ENCODE measurements around the gene SPHK1. TPM values are rescaled to one million over a fixed set of nuclear protein-coding genes. Genes with fewer than 3 reads are reported as not detected.
A peak's percentile ranks its signal among the peaks of the same experiment; 100 is the strongest.

The SPHK1 gene
- total RNA-seq, 2 experiments from 2014 or later = 0.28 to 0.78 TPM

GRCh38 chr17:76404256-76404655 is 19.8 kb downstream of the SPHK1 start:
- CTCF ChIA-PET (ENCODE audit: unreplicated experiment) = no interaction called here
- Histone ChIP-seq H4K20me1 (ENCODE audit: insufficient read depth, low read length) (peaks cover 9% of the 10 kb centered on the region; the same call in 1 of the 2 replicates), H3K4me2 (ENCODE audit: low read length) (no peak overlapping the region), H3K27ac (ENCODE audit: low read depth, low read length, poor library complexity, severe bottlenecking) (no peak overlapping the region), H3K4me1 (ENCODE audit: insufficient read depth, low read length, poor library complexity, severe bottlenecking) (peaks cover 38% of the 10 kb centered on the region), H2AFZ (ENCODE audit: low read length) (no peak overlapping the region), H3K79me2 (ENCODE audit: insufficient read depth, low read depth, low read length) (peaks cover 29% of the 10 kb centered on the region; the same call in 1 of the 2 replicates), H3K36me3 (ENCODE audit: insufficient read depth, low read length) (peaks cover 71% of the 10 kb centered on the region), H3K9me2 (ENCODE audit: insufficient read depth, low read length) (no peaks in the 10 kb centered on the region), H3K4me3 (ENCODE audit: low read depth, low read length, poor library complexity, severe bottlenecking) (no peak overlapping the region), H3K9me3 (ENCODE audit: low read length) (no peaks in the 10 kb centered on the region)
- BruUV-seq (replicated peaks) = no TSS peak
- no peak for TF ChIP-seq EZH2phosphoT487 (IDR thresholded peaks at IDR 0.05; ENCODE audit: borderline replicate concordance, low read depth, low read length)
- no peak for TF ChIP-seq CTCF (conservative IDR thresholded peaks at IDR 0.05; ENCODE audit: low read length)
- POLR2A ChIA-PET = interaction anchor here (0.6 to 1.6 kb wide), 2 partner anchors 50 to 89 kb away, joined by 3 to 5 read pairs; partner anchors contain the start of gene PRPSAP1
- no peak for DNase-seq (ENCODE audit: low spot score)
- intact Hi-C loops (cut with micrococcal nuclease; ENCODE audit: unreplicated experiment) = no loop called here

- H3K4me3 ChIP-seq (ENCODE audit: low read depth, low read length, poor library complexity, severe bottlenecking) = no peak overlapping the region
- H3K36me3 ChIP-seq (ENCODE audit: insufficient read depth, low read length) = peaks cover 69% of the 10 kb centered on the region
- peaks cover 38% of the 10 kb centered on the region for H3K4me1 ChIP-seq (ENCODE audit: insufficient read depth, low read length, poor library complexity, severe bottlenecking)
- no peak overlapping the region for H3K27ac ChIP-seq (ENCODE audit: low read depth, low read length, poor library complexity, severe bottlenecking)
- no peak overlapping the region for H3K4me2 ChIP-seq (ENCODE audit: low read length)
- peaks cover 9% of the 10 kb centered on the region; the same call in 1 of the 2 replicates for H4K20me1 ChIP-seq (ENCODE audit: insufficient read depth, low read length)
- POLR2A ChIA-PET = interaction anchor here (0.7 to 1.2 kb wide), 3 partner anchors 20 to 54 kb away, joined by 3 read pairs; no protein-coding TSS in a partner anchor
- H3K9me2 ChIP-seq (ENCODE audit: insufficient read depth, low read length) = no peaks in the 10 kb centered on the region
- no peak overlapping the region for H2AFZ ChIP-seq (ENCODE audit: low read length)
- H3K9me3 ChIP-seq (ENCODE audit: low read length) = no peaks in the 10 kb centered on the region
- TF ChIP-seq CTCF (conservative IDR thresholded peaks at IDR 0.05; ENCODE audit: low read length) (no peak), EZH2phosphoT487 (IDR thresholded peaks at IDR 0.05; ENCODE audit: borderline replicate concordance, low read depth, low read length) (no peak)
- peaks cover 29% of the 10 kb centered on the region; the same call in 1 of the 2 replicates for H3K79me2 ChIP-seq (ENCODE audit: insufficient read depth, low read depth, low read length)
- CTCF ChIA-PET (ENCODE audit: unreplicated experiment) = interaction anchor here (1.0 kb wide), 1 partner anchor 54 kb away, joined by 7 read pairs; no protein-coding TSS in a partner anchor
- no TSS peak for BruUV-seq (replicated peaks)
- no peak for DNase-seq (ENCODE audit: low spot score)
- intact Hi-C loops (cut with micrococcal nuclease; ENCODE audit: unreplicated experiment) = loop anchor here (5.0 kb wide), 1 partner anchor 142 kb away; no protein-coding TSS in a partner anchor
These were observed 20.7 kb downstream of the SPHK1 start for GRCh38 chr17:76404976-76405563.

GRCh38 chr17:76405607-76405966 is 21.2 kb downstream of the SPHK1 start:
- ChIA-PET POLR2A (interaction anchor here (0.7 to 1.2 kb wide), 4 partner anchors 21 to 97 kb away, joined by 3 to 14 read pairs (median 3); no protein-coding TSS in a partner anchor), CTCF (ENCODE audit: unreplicated experiment) (interaction anchor here (0.9 to 1.0 kb wide), 2 partner anchors 53 to 97 kb away, joined by 4 to 7 read pairs; no protein-coding TSS in a partner anchor)
- Histone ChIP-seq H3K4me2 (ENCODE audit: low read length) (peak overlapping the region; percentile 52; the same call in 1 of the 2 replicates), H3K79me2 (ENCODE audit: insufficient read depth, low read depth, low read length) (peaks cover 29% of the 10 kb centered on the region; the same call in 1 of the 2 replicates), H3K9me3 (ENCODE audit: low read length) (no peaks in the 10 kb centered on the region), H3K4me1 (ENCODE audit: insufficient read depth, low read length, poor library complexity, severe bottlenecking) (peaks cover 39% of the 10 kb centered on the region), H3K4me3 (ENCODE audit: low read depth, low read length, poor library complexity, severe bottlenecking) (no peak overlapping the region), H4K20me1 (ENCODE audit: insufficient read depth, low read length) (peaks cover 9% of the 10 kb centered on the region; the same call in 1 of the 2 replicates), H3K9me2 (ENCODE audit: insufficient read depth, low read length) (no peaks in the 10 kb centered on the region), H3K36me3 (ENCODE audit: insufficient read depth, low read length) (peaks cover 67% of the 10 kb centered on the region), H2AFZ (ENCODE audit: low read length) (no peak overlapping the region), H3K27ac (ENCODE audit: low read depth, low read length, poor library complexity, severe bottlenecking) (peak overlapping the region; percentile 15)
- no peak for DNase-seq (ENCODE audit: low spot score)
- no TSS peak for BruUV-seq (replicated peaks)
- TF ChIP-seq EZH2phosphoT487 (IDR thresholded peaks at IDR 0.05; ENCODE audit: borderline replicate concordance, low read depth, low read length) (no peak), CTCF (conservative IDR thresholded peaks at IDR 0.05; ENCODE audit: low read length) (no peak)
- intact Hi-C loops (cut with micrococcal nuclease; ENCODE audit: unreplicated experiment) = loop anchor here (5.0 kb wide), 1 partner anchor 142 kb away; no protein-coding TSS in a partner anchor
